Measurements from ENCODE around the gene ABTB2. TPM values are rescaled to one million over a fixed set of nuclear protein-coding genes. Genes with fewer than 3 reads are reported as not detected.

The ABTB2 gene
- total RNA-seq, 1 experiment from 2014 or later, result 5.5 TPM

- Histone ChIP-seq H2AFZ (ENCODE audit: low read length) (no peak overlapping the region), H4K8ac (replicated peaks; ENCODE audit: insufficient read length, low read depth, low read length) (no peak overlapping the region), H2BK20ac (ENCODE audit: low read depth, low read length, poor library complexity, severe bottlenecking) (no peak overlapping the region), H3K27me3 (ENCODE audit: insufficient read depth, low read length) (no peaks in the 10 kb centered on the region), H3K9me3 (ENCODE audit: control insufficient read depth, low read depth, low read length) (no peaks in the 10 kb centered on the region), H3K56ac (ENCODE audit: insufficient read length, low read depth, low read length) (no peak overlapping the region), H3K4me2 (ENCODE audit: insufficient read depth, insufficient read length, low read length) (no peak overlapping the region), H4K20me1 (ENCODE audit: control insufficient read depth, insufficient read depth, insufficient read length) (no peaks in the 10 kb centered on the region), H4K5ac (ENCODE audit: insufficient read length, low read depth, low read length) (no peak overlapping the region), H2BK5ac (ENCODE audit: insufficient read length, low read length) (no peak overlapping the region), H4K91ac (ENCODE audit: insufficient read length, low read depth, low read length) (no peak overlapping the region), H2BK15ac (ENCODE audit: low read depth, low read length) (no peak overlapping the region), H3K23ac (ENCODE audit: insufficient read length, low read depth, low read length) (no peak overlapping the region), H3K23me2 (ENCODE audit: insufficient read length, low read depth, low read length, poor library complexity, severe bottlenecking) (no peaks in the 10 kb centered on the region), H3K79me2 (ENCODE audit: insufficient read depth, low read length) (no peaks in the 10 kb centered on the region), H3K27ac (ENCODE audit: insufficient read length, low read depth, low read length) (no peak overlapping the region), H2BK120ac (ENCODE audit: low read depth, low read length, poor library complexity, severe bottlenecking) (no peak overlapping the region), H3T11ph (ENCODE audit: low read length) (no peak overlapping the region), H3K9ac (ENCODE audit: extremely low read depth, insufficient read length, low read length) (no peak overlapping the region), H3K79me1 (ENCODE audit: insufficient read depth, low read depth, low read length, poor library complexity, severe bottlenecking) (no peaks in the 10 kb centered on the region), H3K4me1 (ENCODE audit: insufficient read depth, low read length) (no peaks in the 10 kb centered on the region), H3K18ac (ENCODE audit: insufficient read length, low read depth, low read length) (no peak overlapping the region), H2BK12ac (ENCODE audit: insufficient read length, low read depth, low read length) (no peak overlapping the region), H2AK5ac (ENCODE audit: insufficient read length, low read length) (no peak overlapping the region), H3K4ac (ENCODE audit: low read depth, low read length) (no peak overlapping the region), H3K14ac (ENCODE audit: insufficient read depth, low read length) (no peak overlapping the region)
- no peak for DNase-seq
- Mint-ChIP-seq H3K36me3 (ENCODE audit: insufficient read depth in 1 of 3, low read depth in 3 of 3) (peaks cover 41 to 94% (median 80%) of the 10 kb centered on the region in 3 experiments; a peak in 6 of 7 replicates), H3K4me1 (no peaks in the 10 kb centered on the region), H3K4me3 (no peak overlapping the region), H3K27me3 (ENCODE audit: low read depth) (no peaks in the 10 kb centered on the region; the same call in 1 of the 2 replicates), H3K27ac (no peak overlapping the region), H3K9me3 (no peaks in the 10 kb centered on the region)
- TF ChIP-seq CTCF (conservative IDR thresholded peaks at IDR 0.05), result no peak
- WGBS (ENCODE audit: extremely low coverage, insufficient read length, low lambda C conversion rate), result no CpG with 5 or more reads among the region's 7 CpGs
Measured at GRCh38 chr11:34139346-34139745, 218.5 kb downstream of the ABTB2 start.
